Midbrain (tissue), 1 donor: Measurements from ENCODE around the gene KNCN.
A peak's percentile ranks its signal among the peaks of the same experiment; 100 is the strongest.

Source experiments
- DNase-seq: peaks from one replicate; lab custom pipeline; 2025; lab: John Stamatoyannopoulos, UW

Gene KNCN

GRCh38 chr1:46569116-46569515, 17.7 kb upstream of the KNCN start:
- no peak for DNase-seq

- DNase-seq, result no peak
These were observed 17.0 kb upstream of the KNCN start for GRCh38 chr1:46568461-46568891.

GRCh38 chr1:46563341-46563740, 11.9 kb upstream of the KNCN start:
- DNase-seq, result no peak

GRCh38 chr1:46562498-46562897, 11.1 kb upstream of the KNCN start:
- no peak for DNase-seq

GRCh38 chr1:46558966-46559365, 7.5 kb upstream of the KNCN start:
- no peak for DNase-seq

GRCh38 chr1:46558141-46558963, 6.9 kb upstream of the KNCN start:
- DNase-seq, result no peak

- no peak for DNase-seq
These were observed 6.0 kb upstream of the KNCN start for GRCh38 chr1:46557403-46557802.

- no peak for DNase-seq
These were observed 5.4 kb upstream of the KNCN start for GRCh38 chr1:46556822-46557221.

GRCh38 chr1:46555826-46556619, 4.6 kb upstream of the KNCN start:
- DNase-seq, result no peak

- no peak for DNase-seq
These were observed 3.3 kb upstream of the KNCN start for GRCh38 chr1:46554597-46555381.

- DNase-seq, result no peak
These were observed 2.8 kb upstream of the KNCN start for GRCh38 chr1:46554236-46554596.

- no peak for DNase-seq
These were observed 2.1 kb upstream of the KNCN start for GRCh38 chr1:46553506-46553905.

GRCh38 chr1:46552357-46553237, 1.1 kb upstream of the KNCN start:
- DNase-seq, result no peak

- no peak for DNase-seq
These were observed 656 bp downstream of the KNCN start for GRCh38 chr1:46550751-46551231.

GRCh38 chr1:46549697-46550681, 1.5 kb downstream of the KNCN start:
- no peak for DNase-seq

GRCh38 chr1:46547481-46548383, 3.7 kb downstream of the KNCN start:
- peak; percentile 20 for DNase-seq

- DNase-seq, result no peak
These were observed 5.2 kb downstream of the KNCN start for GRCh38 chr1:46546210-46546609.

- no peak for DNase-seq
These were observed 5.7 kb downstream of the KNCN start for GRCh38 chr1:46545784-46546183.
